Endothelial cell of umbilical vein (primary cell): ENCODE measurements around the gene INHBC. TPM values are rescaled to one million over a fixed set of nuclear protein-coding genes. Genes with fewer than 3 reads are reported as not detected.

Source experiments
- BruUV-seq: library from RNA; stranded (reverse); fragments of 400-500 nt; replicated peaks from 2 replicates; lab custom pipeline; 2021; lab: Mats Ljungman, UMichigan
- CTCF ChIA-PET: fragments of 300-600, 350-600 bp; sonication (Branson Sonifier 250); formaldehyde crosslinking; loops from one replicate; lab custom pipeline; 2021; ENCODE audit warnings: antibody characterized with exemption, inconsistent platforms; lab: Charles Lee
- POLR2A ChIA-PET: fragments of 300-600, 350-600 bp; sonication (Branson Sonifier 250); formaldehyde crosslinking; loops from one replicate; lab custom pipeline; 2021; ENCODE audit warnings: antibody characterized with exemption, inconsistent platforms; lab: Charles Lee
- DNase-seq: peaks from one replicate; pipeline ENCODE4 v3.0.0-alpha.2; 2011; ENCODE audit warnings: low read depth, low spot score
- FAIRE-seq: peaks from 2 replicates; lab custom pipeline; 2011; peaks lifted over from hg19 to GRCh38; lab: Jason Lieb, UNC
- H2AFZ ChIP-seq: 2 replicates; pipeline ENCODE4 v1.6.0; 2012; ENCODE audit warnings: low read depth, low read length, control low read depth, inconsistent platforms
- H3K27ac ChIP-seq: 2 replicates; pipeline ENCODE4 v1.5.1; 2011; ENCODE audit warnings: low read depth, mild to moderate bottlenecking, control low read depth, low read length, moderate library complexity; ENCODE audit not compliant: insufficient read depth
- H3K27me3 ChIP-seq, 2 experiments: 2 replicates each; pipeline versions ENCODE4 v1.6.0 to v1.6.1; 2011; ENCODE audit warnings: low read length in 2 of 2, mixed read lengths in 1 of 2; ENCODE audit not compliant: control insufficient read depth in 2 of 2, insufficient read depth in 2 of 2
- H3K36me3 ChIP-seq, 2 experiments: 2 replicates in 1 of 2; 3 replicates in 1 of 2; pipeline ENCODE4 v1.5.1; 2011; ENCODE audit warnings: low read length in 2 of 2, mild to moderate bottlenecking in 1 of 2, moderate library complexity in 1 of 2; ENCODE audit not compliant: control insufficient read depth in 2 of 2, insufficient read depth in 2 of 2; ENCODE audit errors: extremely low read depth in 1 of 2
- H3K4me1 ChIP-seq: 3 replicates; pipeline ENCODE4 v1.5.1; 2011; ENCODE audit warnings: mild to moderate bottlenecking, low read length; ENCODE audit not compliant: control insufficient read depth, insufficient read depth; ENCODE audit errors: extremely low read depth
- H3K4me2 ChIP-seq: 2 replicates; pipeline ENCODE4 v1.6.1; 2011; ENCODE audit warnings: low read length, control low read depth, mixed read lengths; ENCODE audit not compliant: insufficient read depth
- H3K4me3 ChIP-seq, 3 experiments: fragments of 200-600 bp in 1 of 3; sonication (generic), shearing (Covaris generic) in 1 of 3; replicated peaks in 1 of 3; 2 replicates each; pipeline ENCODE4 v1.5.1; 2011 to 2016; ENCODE audit warnings: control low read depth in 3 of 3, low read length in 3 of 3, mild to moderate bottlenecking in 2 of 3, inconsistent platforms in 1 of 3, low read depth in 1 of 3, moderate library complexity in 1 of 3; ENCODE audit not compliant: insufficient read depth in 1 of 3
- H3K79me2 ChIP-seq: 2 replicates; pipeline ENCODE4 v1.6.0; 2012; ENCODE audit warnings: low read length, inconsistent platforms; ENCODE audit not compliant: control insufficient read depth, insufficient read depth
- H3K9ac ChIP-seq: replicated peaks from 2 replicates; pipeline ENCODE3; 2011; ENCODE audit warnings: low read length, control low read depth; ENCODE audit not compliant: insufficient read depth; ENCODE audit errors: extremely low read depth
- H3K9me1 ChIP-seq: replicated peaks from 3 replicates; pipeline ENCODE4 v1.6.0; 2011; ENCODE audit warnings: mild to moderate bottlenecking, low read length; ENCODE audit not compliant: control insufficient read depth, insufficient read depth; ENCODE audit errors: extremely low read depth
- H3K9me3 ChIP-seq: replicated peaks from 2 replicates; pipeline ENCODE4 v1.5.1; 2012; ENCODE audit warnings: low read length, inconsistent platforms; ENCODE audit not compliant: control insufficient read depth, insufficient read depth
- H4K20me1 ChIP-seq: replicated peaks from 2 replicates; pipeline ENCODE3; 2011; ENCODE audit warnings: mild to moderate bottlenecking, low read length; ENCODE audit not compliant: control insufficient read depth, insufficient read depth; ENCODE audit errors: extremely low read depth
- FOS ChIP-seq: IDR thresholded peaks from 2 replicates; pipeline ENCODE4 v1.6.1; 2011; ENCODE audit warnings: mild to moderate bottlenecking, low read length, moderate library complexity, borderline replicate concordance; ENCODE audit not compliant: insufficient read depth
- GATA2 ChIP-seq: IDR thresholded peaks from 2 replicates; pipeline ENCODE4 v1.7.0; 2011; ENCODE audit warnings: low read depth, mild to moderate bottlenecking, moderate library complexity, mixed read lengths, low read length; ENCODE audit not compliant: insufficient read length, insufficient read depth
- JUN ChIP-seq: IDR thresholded peaks from 2 replicates; pipeline ENCODE4 v1.6.1; 2011; ENCODE audit warnings: borderline replicate concordance, low read depth; ENCODE audit not compliant: insufficient read length, insufficient read depth
- MYC ChIP-seq: IDR thresholded peaks from one replicate; pipeline ENCODE4 v1.6.1; 2011; ENCODE audit warnings: mild to moderate bottlenecking, low read depth, low read length
- POLR2AphosphoS5 ChIP-seq: IDR thresholded peaks from 2 replicates; pipeline ENCODE4 v1.6.1; 2012; ENCODE audit warnings: low read depth, mild to moderate bottlenecking, control low read depth, low read length, moderate library complexity; ENCODE audit not compliant: insufficient read depth
- dilution Hi-C: fragments of 300-500 bp; cut with MboI; formaldehyde crosslinking; loops from one replicate; pipeline ENCODE4 v1.15.0; 2019; ENCODE audit warnings: low sequenced_read_pairs; ENCODE audit not compliant: extremely low pct_ligation_motif_present
- intact Hi-C: fragments of 100-400 bp; cut with micrococcal nuclease; formaldehyde crosslinking; loops from one replicate; pipeline ENCODE4 v1.10.0; 2022
- polyA plus RNA-seq, 4 experiments: library from polyadenylated mRNA; depleted of rRNA in 3 of 4; stranded (reverse) in 3 of 4; unstranded in 1 of 4; fragments of >200 nt; gene quantifications; 2 replicates each; pipeline versions ENCODE4 v1.2.1 to v1.2.3, GENCODE V29; 2011 to 2012; ENCODE audit warnings: missing spikeins in 1 of 4
- total RNA-seq: library from RNA; stranded (reverse); gene quantifications from 2 replicates; pipeline ENCODE4 v1.2.3, GENCODE V29; 2021
- TF ChIP-seq, protein P1 (sequence below), 2 donors: IDR thresholded peaks; 1 replicate in 1 of 2; 2 replicates in 1 of 2; pipeline ENCODE4 v1.5.1; 2011; ENCODE audit warnings: low read length in 2 of 2, mild to moderate bottlenecking in 2 of 2, moderate library complexity in 2 of 2, control low read depth in 1 of 2, inconsistent platforms in 1 of 2, low read depth in 1 of 2; ENCODE audit not compliant: insufficient read depth in 1 of 2; ENCODE audit errors: extremely low read depth in 1 of 2
- TF ChIP-seq, protein P2 (sequence below): IDR thresholded peaks from 2 replicates; pipeline ENCODE4 v1.6.1; 2011; ENCODE audit not compliant: insufficient read depth, insufficient read length

INHBC gene
- total and polyA plus RNA-seq, 2 donors (not counting 3 experiments of a cell fraction or from before 2014, with no cell fraction given) = not detected

DNA sequence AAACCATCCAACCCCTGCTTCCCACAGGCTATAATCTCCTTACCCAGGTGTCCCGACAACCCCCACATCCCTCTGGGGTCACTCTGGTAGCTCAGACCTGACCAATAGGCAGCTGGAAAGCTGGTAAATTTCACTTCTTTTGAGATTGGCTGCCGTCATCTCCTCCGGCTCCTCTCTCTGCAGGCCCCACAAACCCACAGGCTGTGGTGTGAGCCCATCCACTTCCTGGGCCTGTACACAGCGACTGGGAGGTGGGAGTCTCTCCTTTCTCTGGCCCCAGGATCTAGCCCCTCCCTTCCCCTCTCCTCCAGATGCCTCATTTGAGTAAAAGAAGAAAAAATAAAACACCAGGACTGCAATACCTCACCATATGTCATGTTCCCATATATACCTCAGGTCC lies 709 bp downstream of the INHBC start:
- Histone ChIP-seq H3K9me3 (no peaks in the 10 kb centered on the region), H3K36me3 (no peaks in the 10 kb centered on the region), H3K4me3 (no peak overlapping the region), H3K9me1 (no peaks in the 10 kb centered on the region), H2AFZ (no peak overlapping the region), H3K27ac (no peak overlapping the region), H3K9ac (no peak overlapping the region), H3K4me1 (peaks cover 2% of the 10 kb centered on the region), H3K79me2 (no peaks in the 10 kb centered on the region), H3K27me3 (peaks cover 0 to 2% of the 10 kb centered on the region in 2 experiments), H3K4me2 (no peak overlapping the region), H4K20me1 (no peaks in the 10 kb centered on the region)
- dilution Hi-C loops (no loop called here), intact Hi-C loops (no loop called here)
- CTCF ChIA-PET = interaction anchor here (0.7 to 1.6 kb wide), 4 partner anchors 13 to 127 kb away, joined by 3 to 7 read pairs (median 4); no protein-coding TSS in a partner anchor
- TF ChIP-seq, protein P1, sequence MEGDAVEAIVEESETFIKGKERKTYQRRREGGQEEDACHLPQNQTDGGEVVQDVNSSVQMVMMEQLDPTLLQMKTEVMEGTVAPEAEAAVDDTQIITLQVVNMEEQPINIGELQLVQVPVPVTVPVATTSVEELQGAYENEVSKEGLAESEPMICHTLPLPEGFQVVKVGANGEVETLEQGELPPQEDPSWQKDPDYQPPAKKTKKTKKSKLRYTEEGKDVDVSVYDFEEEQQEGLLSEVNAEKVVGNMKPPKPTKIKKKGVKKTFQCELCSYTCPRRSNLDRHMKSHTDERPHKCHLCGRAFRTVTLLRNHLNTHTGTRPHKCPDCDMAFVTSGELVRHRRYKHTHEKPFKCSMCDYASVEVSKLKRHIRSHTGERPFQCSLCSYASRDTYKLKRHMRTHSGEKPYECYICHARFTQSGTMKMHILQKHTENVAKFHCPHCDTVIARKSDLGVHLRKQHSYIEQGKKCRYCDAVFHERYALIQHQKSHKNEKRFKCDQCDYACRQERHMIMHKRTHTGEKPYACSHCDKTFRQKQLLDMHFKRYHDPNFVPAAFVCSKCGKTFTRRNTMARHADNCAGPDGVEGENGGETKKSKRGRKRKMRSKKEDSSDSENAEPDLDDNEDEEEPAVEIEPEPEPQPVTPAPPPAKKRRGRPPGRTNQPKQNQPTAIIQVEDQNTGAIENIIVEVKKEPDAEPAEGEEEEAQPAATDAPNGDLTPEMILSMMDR (IDR thresholded peaks at IDR 0.05; ENCODE audit: extremely low read depth in 1 of 2, insufficient read depth in 1 of 2, low read depth in 1 of 2, low read length in 2 of 2) = no peak
- TF ChIP-seq GATA2 (no peak), POLR2AphosphoS5 (no peak), FOS (no peak)
- POLR2A ChIA-PET = no interaction called here
- FAIRE-seq = no peak
- DNase-seq = no peak
- no TSS peak for BruUV-seq

DNA sequence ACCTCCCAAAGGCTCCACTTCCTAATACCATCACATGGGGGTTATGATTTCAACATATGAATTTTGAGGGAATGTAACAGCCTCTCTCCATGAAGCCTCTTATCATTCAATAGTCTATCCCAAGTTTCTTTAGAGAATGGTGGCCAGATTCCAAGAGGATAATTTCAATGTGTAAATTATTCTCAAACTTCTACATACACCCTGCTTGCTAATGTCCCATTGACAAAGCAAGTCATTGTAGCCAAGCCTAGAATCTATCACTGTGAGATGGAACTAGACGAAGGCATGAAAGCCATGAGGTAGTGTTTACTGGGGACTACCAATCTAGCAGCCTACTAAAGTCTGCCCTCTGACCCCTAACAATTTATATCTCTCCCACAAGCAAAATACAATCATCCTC lies 3.8 kb downstream of the INHBC start:
- H3K27me3 ChIP-seq = peaks cover 0 to 2% of the 10 kb centered on the region in 2 experiments
- no peak overlapping the region for H3K27ac ChIP-seq
- no peaks in the 10 kb centered on the region for H4K20me1 ChIP-seq
- H3K36me3 ChIP-seq = no peaks in the 10 kb centered on the region
- no peak overlapping the region for H3K4me3 ChIP-seq
- no peaks in the 10 kb centered on the region for H3K9me3 ChIP-seq
- BruUV-seq = no TSS peak
- POLR2A ChIA-PET = no interaction called here
- intact Hi-C loops = no loop called here
- no peak overlapping the region for H3K4me2 ChIP-seq
- H2AFZ ChIP-seq = no peak overlapping the region
- no peak for DNase-seq
- H3K9ac ChIP-seq = no peak overlapping the region
- dilution Hi-C loops = no loop called here
- H3K4me1 ChIP-seq = no peaks in the 10 kb centered on the region
- TF ChIP-seq, protein P1 (IDR thresholded peaks at IDR 0.05; ENCODE audit: extremely low read depth in 1 of 2, insufficient read depth in 1 of 2, low read depth in 1 of 2, low read length in 2 of 2) = no peak
- TF ChIP-seq FOS = no peak
- no peak for TF ChIP-seq POLR2AphosphoS5
- TF ChIP-seq, protein P2, sequence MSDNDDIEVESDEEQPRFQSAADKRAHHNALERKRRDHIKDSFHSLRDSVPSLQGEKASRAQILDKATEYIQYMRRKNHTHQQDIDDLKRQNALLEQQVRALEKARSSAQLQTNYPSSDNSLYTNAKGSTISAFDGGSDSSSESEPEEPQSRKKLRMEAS = no peak
- no peak for TF ChIP-seq GATA2
- TF ChIP-seq MYC = no peak
- TF ChIP-seq JUN = no peak
- no peak for FAIRE-seq
- H3K9me1 ChIP-seq = no peaks in the 10 kb centered on the region
- no peaks in the 10 kb centered on the region for H3K79me2 ChIP-seq
- CTCF ChIA-PET = interaction anchor here (2.0 kb wide), 1 partner anchor 14 kb away, joined by 10 read pairs; no protein-coding TSS in a partner anchor
